HEK293T (cell line): ENCODE data around the gene CFAP251.

Experiments
- BHLHE40 ChIP-seq: fragments of 450-650 bp; IDR thresholded peaks from 2 replicates; pipeline ENCODE4 v1.6.1; 2016; ENCODE audit warnings: mild to moderate bottlenecking, moderate library complexity, borderline replicate concordance
- ELF4 ChIP-seq: fragments of 450-650 bp; IDR thresholded peaks from 2 replicates; pipeline ENCODE4 v1.6.1; 2017; ENCODE audit warnings: antibody characterized with exemption
- FOXA1 ChIP-seq: fragments of 450-650 bp; IDR thresholded peaks from 2 replicates; pipeline ENCODE4 v1.6.1; 2016; ENCODE audit warnings: mild to moderate bottlenecking
- FOXK2 ChIP-seq: fragments of 450-650 bp; IDR thresholded peaks from 2 replicates; pipeline ENCODE4 v1.6.1; 2016; ENCODE audit warnings: mild to moderate bottlenecking
- HDGF ChIP-seq: fragments of 450-650 bp; IDR thresholded peaks from 2 replicates; pipeline ENCODE4 v1.6.1; 2017; ENCODE audit warnings: antibody characterized with exemption, borderline replicate concordance
- L3MBTL2 ChIP-seq: fragments of 450-650 bp; conservative IDR thresholded peaks from 2 replicates; pipeline ENCODE4 v1.6.1; 2016; ENCODE audit warnings: mild to moderate bottlenecking
- NFRKB ChIP-seq: fragments of 450-650 bp; IDR thresholded peaks from 2 replicates; pipeline ENCODE4 v1.6.1; 2016; ENCODE audit warnings: mild to moderate bottlenecking, moderate library complexity
- SP1 ChIP-seq: fragments of 450-650 bp; IDR thresholded peaks from 2 replicates; pipeline ENCODE4 v1.6.1; 2017
- TARDBP ChIP-seq: fragments of 450-650 bp; IDR thresholded peaks from 2 replicates; pipeline ENCODE4 v1.6.1; 2016
- ZNF384 ChIP-seq: fragments of 450-650 bp; IDR thresholded peaks from 2 replicates; pipeline ENCODE4 v1.6.1; 2016

DNA sequence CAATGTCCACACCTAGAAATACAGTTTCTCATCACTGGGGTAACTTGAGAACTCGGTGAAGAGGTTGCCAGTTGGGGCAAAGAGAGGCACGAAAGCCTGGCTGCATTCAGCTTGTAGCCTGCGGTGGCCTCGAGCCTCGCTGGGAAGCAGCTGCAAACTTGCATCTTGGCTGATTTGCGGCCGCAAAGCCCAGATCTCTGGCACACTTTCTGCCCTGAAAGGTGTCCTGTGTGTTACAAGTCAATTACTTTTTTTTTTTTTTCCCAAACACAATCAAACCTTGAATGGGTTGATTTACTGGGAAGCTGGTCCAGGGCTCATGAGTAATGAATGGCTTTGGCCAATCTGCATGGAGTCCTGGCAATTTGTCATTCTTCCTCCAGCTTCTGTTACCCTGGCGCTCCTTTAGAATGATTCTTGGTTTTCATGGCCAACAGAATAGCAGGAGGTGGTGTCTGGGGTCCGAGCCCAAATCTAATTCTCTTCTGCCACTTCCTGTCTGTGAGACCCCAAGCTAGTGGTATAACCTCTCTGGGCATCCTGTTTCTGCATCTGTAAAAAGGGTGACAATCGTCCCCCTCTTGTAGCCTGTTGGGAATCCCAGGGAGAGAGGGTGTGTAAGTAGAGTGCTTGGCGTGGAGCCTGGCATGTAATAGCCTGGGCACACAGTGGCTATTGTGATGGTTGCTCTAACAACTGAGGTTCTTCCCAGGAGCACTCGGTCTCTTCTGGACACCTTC lies 109.9 kb downstream of the CFAP251 start:
- TF ChIP-seq FOXA1 (no peak), NFRKB (no peak), BHLHE40 (no peak), SP1 (no peak), ELF4 (no peak), FOXK2 (no peak), TARDBP (no peak), HDGF (no peak), L3MBTL2 (no peak), ZNF384 (no peak)
